Activated T-helper 1 cell treated with Interleukin-2 at 50 U/mL for 16 hours (primary cell): Measurements from ENCODE around the gene GATA6.
"Not testable (repeated sequence)": the region's sequence is repeated elsewhere in the genome, so short reads cannot be mapped to it uniquely, and the experiment has no call there.

Source experiments
- DNase-seq: peaks from one replicate; pipeline ENCODE4 v3.0.0-alpha.2; 2020; ENCODE audit warnings: low read depth

Gene GATA6

GRCh38 chr18:22182884-22183697 lies 13.7 kb downstream of the GATA6 start:
- no peak for DNase-seq

- no peak for DNase-seq
These were observed 14.3 kb downstream of the GATA6 start for GRCh38 chr18:22183698-22184170.

DNA sequence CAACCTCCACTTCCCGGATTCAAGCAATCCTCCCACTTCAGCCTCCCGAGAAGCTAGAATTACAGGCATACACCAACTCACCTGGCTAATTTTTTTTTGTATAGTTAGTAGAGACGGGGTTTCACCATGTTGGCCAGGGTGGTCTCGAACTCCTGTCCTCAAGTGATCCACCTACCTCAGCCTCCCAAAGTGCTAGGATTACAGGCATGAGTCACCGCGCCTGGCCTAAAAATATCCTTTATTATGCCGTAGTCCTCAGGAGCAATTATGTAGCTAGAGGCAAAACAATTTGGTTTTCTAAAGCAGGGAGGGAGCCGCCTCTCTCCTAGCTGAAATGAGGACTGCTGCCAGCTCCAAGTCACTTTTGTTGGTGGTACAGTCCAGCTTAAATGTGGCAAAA lies 15.2 kb downstream of the GATA6 start:
- DNase-seq = not testable (repeated sequence)

DNA sequence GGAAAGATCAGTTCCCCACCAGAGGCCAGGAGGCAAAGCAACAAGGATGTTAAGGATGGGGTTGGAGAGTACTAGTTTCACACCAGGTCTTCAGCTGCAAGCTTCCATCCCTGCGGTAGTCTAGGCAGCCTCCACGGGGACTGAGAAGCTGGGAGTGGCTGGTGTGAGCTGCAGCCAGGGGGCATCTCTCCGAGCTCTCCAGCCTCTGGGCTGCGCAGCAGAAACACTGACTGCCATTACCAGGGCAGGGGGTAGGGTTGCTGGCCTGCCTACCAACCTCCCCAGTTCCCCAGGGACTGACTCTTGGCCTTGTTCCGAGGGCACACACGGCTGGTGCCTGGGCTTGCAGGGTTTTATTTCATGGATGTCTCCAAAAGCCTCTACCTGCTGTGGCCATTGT lies 15.9 kb downstream of the GATA6 start:
- DNase-seq = no peak

- DNase-seq = no peak
These were observed 16.5 kb downstream of the GATA6 start for GRCh38 chr18:22185771-22186386.

GRCh38 chr18:22186484-22186971 lies 17.1 kb downstream of the GATA6 start:
- no peak for DNase-seq

- DNase-seq = no peak
These were observed 19.3 kb downstream of the GATA6 start for GRCh38 chr18:22188559-22189267.

DNA sequence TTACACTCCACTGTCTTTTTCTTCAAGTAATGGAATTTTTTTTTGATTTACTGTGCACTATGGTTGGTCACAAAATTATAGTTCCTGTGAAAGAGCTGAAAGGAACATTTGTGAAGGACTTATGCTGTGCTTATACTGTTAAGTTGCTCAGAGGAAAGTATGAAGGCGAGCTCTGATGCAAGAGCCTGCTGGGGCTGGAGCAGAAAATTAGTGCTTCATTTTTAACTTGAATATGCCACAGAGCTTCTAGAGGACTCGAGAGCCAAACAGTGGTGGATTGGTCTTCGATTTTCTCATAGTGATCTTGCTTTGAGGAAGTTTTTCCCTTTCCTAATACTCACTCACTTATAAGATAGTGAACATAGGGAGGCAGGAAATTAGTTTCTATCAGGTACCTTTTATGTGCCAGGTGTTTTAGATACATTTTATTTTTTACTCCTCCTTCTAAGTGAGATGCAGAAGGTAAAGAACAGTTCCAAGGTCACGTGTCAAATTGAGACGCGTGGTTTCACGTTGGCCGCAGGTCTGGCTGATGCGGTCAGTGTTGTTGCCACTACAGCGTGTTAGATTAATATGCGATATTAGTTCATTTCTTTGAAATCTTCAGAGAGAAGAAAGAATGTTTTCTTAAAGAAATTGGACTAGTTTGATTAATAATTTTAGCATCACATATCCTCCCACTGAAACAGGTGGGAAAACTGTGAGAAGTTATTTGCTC lies 20.2 kb downstream of the GATA6 start:
- DNase-seq = no peak

DNA sequence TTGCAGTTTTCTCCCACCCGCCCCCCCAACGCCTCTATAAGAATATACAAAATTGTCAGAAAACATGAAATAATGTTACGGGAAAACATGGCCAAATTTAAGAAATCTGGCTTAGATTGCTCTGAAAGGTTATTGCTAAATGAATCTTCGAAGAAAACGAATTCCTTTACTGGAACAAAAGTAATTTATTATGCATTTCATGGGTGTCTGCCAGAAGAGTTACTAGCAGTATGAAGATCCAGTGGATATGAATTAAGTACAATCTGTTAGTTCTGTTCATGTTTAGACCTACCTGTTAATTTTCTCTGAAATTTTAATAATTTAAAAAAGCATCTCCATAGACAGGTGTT lies 21.9 kb downstream of the GATA6 start:
- DNase-seq = no peak

DNA sequence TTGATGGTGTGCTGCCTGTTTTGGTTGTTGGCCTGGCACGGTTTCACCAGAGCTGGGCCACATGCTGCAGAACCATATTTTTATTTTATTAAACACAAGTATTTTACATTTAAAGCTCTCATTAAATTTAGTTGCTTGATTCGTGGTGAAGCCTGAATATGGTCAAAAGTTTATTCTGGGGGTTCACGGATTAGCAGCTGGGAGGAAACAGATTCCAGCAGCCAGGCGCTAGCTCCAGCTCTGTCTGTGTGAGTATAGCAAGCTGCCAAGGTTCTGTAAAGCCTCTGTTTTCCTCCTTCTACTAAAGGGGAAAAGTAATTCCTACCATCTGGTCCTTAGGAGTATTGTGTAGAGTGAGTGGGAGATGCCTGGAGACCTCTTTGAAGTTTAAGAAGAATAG lies 22.5 kb downstream of the GATA6 start:
- DNase-seq = no peak

- no peak for DNase-seq
These were observed 24.1 kb downstream of the GATA6 start for GRCh38 chr18:22193466-22193865.

- DNase-seq = no peak
These were observed 24.8 kb downstream of the GATA6 start for GRCh38 chr18:22194151-22194598.

GRCh38 chr18:22195052-22195451 lies 25.7 kb downstream of the GATA6 start:
- DNase-seq = no peak

- DNase-seq = not testable (repeated sequence)
These were observed 27.6 kb downstream of the GATA6 start for GRCh38 chr18:22196943-22197342.

GRCh38 chr18:22197668-22198067 lies 28.3 kb downstream of the GATA6 start:
- no peak for DNase-seq

- DNase-seq = no peak
These were observed 28.8 kb downstream of the GATA6 start for GRCh38 chr18:22198163-22198562.

GRCh38 chr18:22199005-22199404 lies 29.6 kb downstream of the GATA6 start:
- no peak for DNase-seq

- no peak for DNase-seq
These were observed 31.3 kb downstream of the GATA6 start for GRCh38 chr18:22200611-22201225.

- DNase-seq = no peak
These were observed 33.6 kb downstream of the GATA6 start for GRCh38 chr18:22203035-22203434.

GRCh38 chr18:22203536-22204213 lies 34.3 kb downstream of the GATA6 start:
- no peak for DNase-seq

DNA sequence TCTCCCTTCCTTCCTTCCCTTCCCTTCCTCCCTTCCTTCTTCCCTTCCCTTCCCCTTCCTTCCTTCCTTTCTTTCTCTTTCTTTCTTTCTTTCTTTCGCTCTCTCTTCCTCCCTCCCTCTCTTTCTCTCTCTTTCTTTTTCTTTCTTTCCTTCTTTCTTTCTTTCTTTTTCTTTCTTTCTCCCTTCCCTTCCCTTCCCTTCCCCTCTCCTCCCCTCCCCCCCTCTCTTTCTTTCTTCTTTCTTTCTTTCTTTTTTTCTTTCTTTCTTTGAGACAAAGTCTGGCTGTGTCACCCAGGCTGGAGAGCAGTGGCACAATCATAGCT lies 34.8 kb downstream of the GATA6 start:
- no peak for DNase-seq
